HCT116 (cell line): Measurements from ENCODE around the gene PDE10A. TPM values are rescaled to one million over a fixed set of nuclear protein-coding genes. Genes with fewer than 3 reads are reported as not detected.

ENCODE experiments used
- ATAC-seq: fragments of 200-7000 bp; cut with Tn5 transposase; 2 replicates; pipeline ENCODE4 v1.9.1; 2020; ENCODE audit warnings: mild to moderate bottlenecking, moderate library complexity
- BruUV-seq: library from RNA; stranded (reverse); fragments of 400-500 nt; replicated peaks from 2 replicates; lab custom pipeline; 2021; lab: Mats Ljungman, UMichigan
- CTCF ChIA-PET: fragments of 300-600 bp; sonication (Branson Sonifier 250); formaldehyde crosslinking; loops from one replicate; lab custom pipeline; 2021; ENCODE audit warnings: antibody characterized with exemption; lab: Charles Lee
- POLR2A ChIA-PET: fragments of 300-600, 350-600 bp; sonication (Branson Sonifier 250); formaldehyde crosslinking; loops from one replicate; lab custom pipeline; 2021; ENCODE audit warnings: antibody characterized with exemption; lab: Charles Lee
- RAD21 ChIA-PET, 2 experiments: fragments of 300-600 bp; sonication (Branson Sonifier 250); formaldehyde crosslinking; loops; one replicate each; lab custom pipeline; 2023; ENCODE audit warnings: low total read pairs in 2 of 2; ENCODE audit not compliant: uncharacterized antibody in 2 of 2, unreplicated experiment in 2 of 2, low non-redundant PET in 1 of 2; lab: Charles Lee
- DNase-seq: peaks from one replicate; pipeline ENCODE4 v3.0.0-alpha.2; 2010; ENCODE audit warnings: low read depth, low spot score
- H2AFZ ChIP-seq: fragments of 200-600 bp; shearing (Covaris generic), sonication (generic); 2 replicates; pipeline ENCODE4 v1.6.1; 2017; ENCODE audit warnings: low read depth, mixed run types, mixed read lengths, antibody characterized with exemption, low read length; ENCODE audit not compliant: poor library complexity, severe bottlenecking
- H3K27ac ChIP-seq: 2 replicates; pipeline ENCODE4 v1.5.1; 2012; ENCODE audit warnings: low read depth, low read length
- H3K27me3 ChIP-seq: fragments of 200-600 bp; sonication (generic); 2 replicates; pipeline ENCODE4 v1.6.1; 2016; ENCODE audit warnings: mixed run types, low read length, mixed read lengths; ENCODE audit not compliant: insufficient read depth
- H3K36me3 ChIP-seq, 2 experiments: fragments of 200-500 bp in 1 of 2; fragments of 200-600 bp in 1 of 2; sonication (Bioruptor generic) in 1 of 2; sonication (generic) in 1 of 2; 2 replicates each; pipeline versions ENCODE4 v1.5.1 to v1.6.1; 2014 to 2016; ENCODE audit warnings: low read length in 2 of 2, inconsistent platforms in 1 of 2, mixed read lengths in 1 of 2, mixed run types in 1 of 2; ENCODE audit not compliant: insufficient read depth in 2 of 2, control insufficient read depth in 1 of 2
- H3K4me1 ChIP-seq, 2 experiments: fragments of 200-600 bp in 1 of 2; sonication (generic) in 1 of 2; 2 replicates each; pipeline versions ENCODE4 v1.5.1 to v1.6.1; 2012 to 2017; ENCODE audit warnings: low read length in 2 of 2, inconsistent platforms in 1 of 2, mild to moderate bottlenecking in 1 of 2, mixed read lengths in 1 of 2, mixed run types in 1 of 2, moderate library complexity in 1 of 2; ENCODE audit not compliant: insufficient read depth in 2 of 2, control insufficient read depth in 1 of 2
- H3K4me2 ChIP-seq: fragments of 200-600 bp; sonication (generic); 2 replicates; pipeline ENCODE4 v1.6.1; 2017; ENCODE audit warnings: mixed run types, low read length, mixed read lengths
- H3K4me3 ChIP-seq, 2 experiments: fragments of 200-600 bp in 1 of 2; sonication (generic) in 1 of 2; replicated peaks in 1 of 2; 2 replicates each; pipeline ENCODE4 v1.5.1; 2011 to 2016; ENCODE audit warnings: low read length in 2 of 2, control low read depth in 1 of 2, low read depth in 1 of 2, mild to moderate bottlenecking in 1 of 2, mixed read lengths in 1 of 2, mixed run types in 1 of 2
- H3K79me2 ChIP-seq: fragments of 200-600 bp; sonication (generic); 2 replicates; pipeline ENCODE4 v1.6.1; 2017; ENCODE audit warnings: mild to moderate bottlenecking, mixed run types, low read length, moderate library complexity, mixed read lengths; ENCODE audit not compliant: insufficient read depth
- H3K9ac ChIP-seq: fragments of 200-600 bp; sonication (generic); 2 replicates; pipeline ENCODE4 v1.6.1; 2016; ENCODE audit warnings: low read length, mixed read lengths
- H3K9me2 ChIP-seq: fragments of 200-600 bp; sonication (generic), shearing (Covaris generic); 2 replicates; pipeline ENCODE4 v1.6.1; 2017; ENCODE audit warnings: mixed run types, mild to moderate bottlenecking, moderate library complexity; ENCODE audit not compliant: insufficient read depth
- H3K9me3 ChIP-seq, 2 experiments: fragments of 200-500 bp in 1 of 2; fragments of 200-600 bp in 1 of 2; sonication (Bioruptor generic) in 1 of 2; sonication (generic) in 1 of 2; 2 replicates each; pipeline ENCODE4 v1.6.1; 2014 to 2017; ENCODE audit warnings: low read length in 2 of 2, mixed read lengths in 2 of 2, inconsistent platforms in 1 of 2, low read depth in 1 of 2, mild to moderate bottlenecking in 1 of 2, mixed run types in 1 of 2, moderate library complexity in 1 of 2; ENCODE audit not compliant: control insufficient read depth in 1 of 2, insufficient read depth in 1 of 2
- H4K20me1 ChIP-seq: fragments of 200-600 bp; sonication (generic), shearing (Covaris generic); 2 replicates; pipeline ENCODE4 v1.6.1; 2017; ENCODE audit warnings: mixed run types, mild to moderate bottlenecking, moderate library complexity; ENCODE audit not compliant: insufficient read depth
- CBX3 ChIP-seq: IDR thresholded peaks from 2 replicates; pipeline ENCODE4 v1.6.1; 2012; ENCODE audit warnings: low read depth
- CTCF ChIP-seq, 3 experiments: fragments of 200-600 bp in 1 of 3; sonication (generic) in 1 of 3; IDR thresholded peaks in 2 of 3; conservative IDR thresholded peaks in 1 of 3; 2 replicates each; pipeline ENCODE4 v1.5.1; 2012 to 2017; ENCODE audit warnings: low read depth in 2 of 3, low read length in 2 of 3, antibody characterized with exemption in 1 of 3, borderline replicate concordance in 1 of 3, control low read depth in 1 of 3, mild to moderate bottlenecking in 1 of 3, mixed read lengths in 1 of 3, mixed run types in 1 of 3, moderate library complexity in 1 of 3; ENCODE audit not compliant: insufficient read depth in 1 of 3
- EGR1 ChIP-seq: IDR thresholded peaks from 2 replicates; pipeline ENCODE4 v1.6.1; 2012; ENCODE audit warnings: low read depth
- ELF1 ChIP-seq: IDR thresholded peaks from 2 replicates; pipeline ENCODE4 v1.6.1; 2012; ENCODE audit warnings: low read depth, borderline replicate concordance
- EZH2phosphoT487 ChIP-seq: fragments of 200-600 bp; IDR thresholded peaks from 2 replicates; pipeline ENCODE4 v1.6.1; 2018; ENCODE audit warnings: antibody characterized with exemption, borderline replicate concordance
- JUND ChIP-seq: IDR thresholded peaks from 2 replicates; pipeline ENCODE4 v1.6.1; 2012
- MAX ChIP-seq: IDR thresholded peaks from 2 replicates; pipeline ENCODE4 v1.6.1; 2012
- POLR2A ChIP-seq: IDR thresholded peaks from 2 replicates; pipeline ENCODE4 v1.7.0; 2011; ENCODE audit warnings: borderline replicate concordance; ENCODE audit not compliant: insufficient read depth, insufficient read length; ENCODE audit errors: extremely low read depth
- REST ChIP-seq: IDR thresholded peaks from 2 replicates; pipeline ENCODE4 v1.6.1; 2012; ENCODE audit warnings: low read depth
- SP1 ChIP-seq: IDR thresholded peaks from 2 replicates; pipeline ENCODE4 v1.6.1; 2012; ENCODE audit warnings: low read depth
- SRF ChIP-seq: IDR thresholded peaks from 2 replicates; pipeline ENCODE4 v1.6.1; 2012; ENCODE audit warnings: low read depth
- YY1 ChIP-seq: IDR thresholded peaks from 2 replicates; pipeline ENCODE4 v1.6.1; 2011; ENCODE audit warnings: low read length, low read depth, moderate library complexity, mild to moderate bottlenecking; ENCODE audit not compliant: insufficient replicate concordance; ENCODE audit errors: extremely low read depth
- intact Hi-C: fragments of 100-400 bp; cut with micrococcal nuclease; formaldehyde crosslinking; loops from 2 replicates; pipeline ENCODE4 v1.10.0; 2022
- total RNA-seq: library from RNA; stranded (reverse); gene quantifications from one replicate; pipeline ENCODE4 v1.2.1, GENCODE V29; 2021; ENCODE audit not compliant: unreplicated experiment

PDE10A gene
- total RNA-seq, 1 experiment from 2014 or later: 0.37 TPM

GRCh38 chr6:165684333-165684732, 21.3 kb upstream of the PDE10A start:
- DNase-seq: no peak
- Histone ChIP-seq H4K20me1 (no peaks in the 10 kb centered on the region), H3K27me3 (no peaks in the 10 kb centered on the region), H3K4me1 (no peaks in the 10 kb centered on the region), H3K79me2 (no peaks in the 10 kb centered on the region), H3K4me3 (no peak overlapping the region), H3K9me2 (no peaks in the 10 kb centered on the region)
- BruUV-seq: no TSS peak
- intact Hi-C loops: no loop called here
- ChIA-PET POLR2A (no interaction called here), RAD21 (no interaction called here)
- ATAC-seq: no peak
- no peak for TF ChIP-seq EGR1
- no peak for TF ChIP-seq SP1
- no peak for TF ChIP-seq YY1
- no peak for TF ChIP-seq JUND
- no peak for TF ChIP-seq ELF1
- TF ChIP-seq CTCF (IDR thresholded peaks at IDR 0.05 in 2 of 3, conservative IDR thresholded peaks at IDR 0.05 in 1 of 3; ENCODE audit: borderline replicate concordance in 1 of 3, insufficient read depth in 1 of 3, low read depth in 2 of 3, low read length in 2 of 3): no peak
- no peak for TF ChIP-seq POLR2A
- TF ChIP-seq REST: no peak
- TF ChIP-seq EZH2phosphoT487: no peak
- TF ChIP-seq CBX3: no peak
- TF ChIP-seq MAX: no peak
- TF ChIP-seq SRF: no peak
- TF ChIP-seq, all 23 proteins: peak for 0
- Histone ChIP-seq H2AFZ (no peak overlapping the region), H3K9me3 (no peaks in the 10 kb centered on the region), H3K27ac (no peak overlapping the region), H3K9ac (no peak overlapping the region), H3K36me3 (no peaks in the 10 kb centered on the region), H3K4me2 (no peak overlapping the region)
- CTCF ChIA-PET: no interaction called here
